C4-2B (cell line): ENCODE data around the gene GUCA1A.
"Not testable (repeated sequence)": the region's sequence is repeated elsewhere in the genome, so short reads cannot be mapped to it uniquely, and the experiment has no call there.

Experiments
- H3K27ac ChIP-seq: fragments of 450-650 bp; 2 replicates; pipeline ENCODE4 v1.5.1; 2017
- ZFX ChIP-seq: fragments of 450-650 bp; IDR thresholded peaks from 2 replicates; pipeline ENCODE4 v1.6.1; 2017
- TF ChIP-seq, protein P1 (sequence below): fragments of 450-650 bp; conservative IDR thresholded peaks from 2 replicates; pipeline ENCODE4 v1.5.1; 2017; ENCODE audit warnings: mild to moderate bottlenecking

The GUCA1A gene

DNA sequence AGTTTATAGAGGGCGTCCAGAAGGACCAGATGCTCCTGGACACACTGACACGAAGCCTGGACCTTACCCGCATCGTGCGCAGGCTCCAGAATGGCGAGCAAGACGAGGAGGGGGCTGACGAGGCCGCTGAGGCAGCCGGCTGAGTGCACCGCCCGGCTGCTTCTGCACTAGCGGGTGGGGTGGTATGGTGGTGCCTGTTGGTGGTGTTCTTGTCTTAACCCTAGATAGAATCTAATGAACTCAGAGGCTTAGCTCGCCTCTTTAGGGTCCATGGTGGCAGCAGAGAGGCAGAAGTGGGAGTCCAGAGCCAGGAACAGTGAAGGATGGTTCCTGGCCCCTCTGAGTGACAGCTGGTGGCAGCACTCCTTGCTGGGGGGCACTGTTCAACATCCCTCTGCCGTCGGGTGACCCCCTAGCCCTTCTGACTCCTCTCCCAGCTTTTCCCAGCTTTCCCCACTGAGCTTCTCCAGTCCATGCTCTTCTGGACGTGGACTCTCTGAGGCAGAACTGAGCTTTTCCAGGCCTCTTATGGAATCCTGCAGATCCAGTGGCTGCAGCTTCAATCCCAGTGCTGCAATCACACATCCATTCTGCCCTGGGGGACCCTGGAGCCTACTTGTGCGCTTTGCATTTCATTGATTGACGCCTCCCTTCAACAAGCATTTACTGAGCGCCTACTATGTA, 6.2 kb downstream of the GUCA1A start:
- TF ChIP-seq, protein P1, sequence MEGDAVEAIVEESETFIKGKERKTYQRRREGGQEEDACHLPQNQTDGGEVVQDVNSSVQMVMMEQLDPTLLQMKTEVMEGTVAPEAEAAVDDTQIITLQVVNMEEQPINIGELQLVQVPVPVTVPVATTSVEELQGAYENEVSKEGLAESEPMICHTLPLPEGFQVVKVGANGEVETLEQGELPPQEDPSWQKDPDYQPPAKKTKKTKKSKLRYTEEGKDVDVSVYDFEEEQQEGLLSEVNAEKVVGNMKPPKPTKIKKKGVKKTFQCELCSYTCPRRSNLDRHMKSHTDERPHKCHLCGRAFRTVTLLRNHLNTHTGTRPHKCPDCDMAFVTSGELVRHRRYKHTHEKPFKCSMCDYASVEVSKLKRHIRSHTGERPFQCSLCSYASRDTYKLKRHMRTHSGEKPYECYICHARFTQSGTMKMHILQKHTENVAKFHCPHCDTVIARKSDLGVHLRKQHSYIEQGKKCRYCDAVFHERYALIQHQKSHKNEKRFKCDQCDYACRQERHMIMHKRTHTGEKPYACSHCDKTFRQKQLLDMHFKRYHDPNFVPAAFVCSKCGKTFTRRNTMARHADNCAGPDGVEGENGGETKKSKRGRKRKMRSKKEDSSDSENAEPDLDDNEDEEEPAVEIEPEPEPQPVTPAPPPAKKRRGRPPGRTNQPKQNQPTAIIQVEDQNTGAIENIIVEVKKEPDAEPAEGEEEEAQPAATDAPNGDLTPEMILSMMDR: no peak
- H3K27ac ChIP-seq: no peak overlapping the region

DNA sequence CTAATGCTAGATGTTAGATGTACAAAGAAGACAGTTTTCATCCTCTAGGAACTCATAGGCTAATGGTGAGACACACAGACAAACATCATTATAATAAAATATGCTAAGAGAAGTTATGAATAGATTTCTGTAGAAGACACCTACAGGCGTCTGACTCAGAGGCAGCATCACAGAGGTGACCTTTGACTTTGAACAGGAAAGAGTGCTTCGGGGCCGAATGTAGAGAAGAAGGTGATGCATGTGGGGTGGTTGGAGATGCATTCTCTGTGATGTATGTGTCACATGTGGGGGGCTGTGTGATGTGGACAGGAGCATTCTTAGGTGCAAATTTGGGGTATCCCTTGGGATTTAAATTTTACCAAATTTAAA, 6.8 kb downstream of the GUCA1A start:
- H3K27ac ChIP-seq: no peak overlapping the region
- no peak for TF ChIP-seq ZFX
- TF ChIP-seq, protein P1: no peak

DNA sequence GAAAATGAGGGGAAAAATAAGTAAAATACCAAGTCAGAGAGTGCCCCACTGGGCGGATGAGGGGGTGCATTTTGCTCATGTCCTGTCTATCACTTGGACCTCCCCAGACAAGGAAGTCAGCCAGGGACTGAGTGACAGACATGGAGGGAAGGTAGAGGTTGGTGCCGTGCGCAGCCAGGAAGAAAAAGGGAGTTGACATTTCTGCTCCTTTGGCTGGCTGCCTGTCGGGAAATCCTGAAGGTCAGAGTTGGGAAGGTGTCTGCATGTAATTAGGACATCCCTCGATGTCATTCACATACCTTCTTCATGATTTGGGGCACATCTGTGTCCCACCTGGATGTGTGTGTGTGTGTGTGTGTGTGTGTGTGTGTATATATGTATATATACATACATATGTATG, 8.9 kb downstream of the GUCA1A start:
- TF ChIP-seq, protein P1: no peak
- TF ChIP-seq ZFX: no peak
- H3K27ac ChIP-seq: no peak overlapping the region

DNA sequence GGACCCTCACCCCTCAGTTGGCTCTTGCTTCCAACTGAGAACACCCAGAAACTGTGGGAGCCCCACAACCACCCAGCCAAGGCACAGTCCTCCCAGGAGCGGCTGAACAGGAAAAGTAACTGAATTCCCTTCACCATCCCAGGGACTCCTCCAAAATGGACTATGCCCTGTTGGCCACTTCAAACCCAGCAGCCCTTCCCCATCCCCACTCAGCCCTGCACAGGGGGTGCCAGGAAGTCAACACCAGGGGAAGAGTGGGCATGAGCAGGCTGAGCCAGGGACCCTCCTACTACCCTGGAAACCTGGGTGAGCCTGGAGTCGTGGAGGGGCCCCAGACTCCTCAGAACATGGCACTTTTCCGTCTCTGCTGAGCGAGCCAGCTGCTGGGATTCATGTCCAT, 11.3 kb downstream of the GUCA1A start:
- no peak overlapping the region for H3K27ac ChIP-seq
- TF ChIP-seq ZFX: no peak
- TF ChIP-seq, protein P1: no peak

DNA sequence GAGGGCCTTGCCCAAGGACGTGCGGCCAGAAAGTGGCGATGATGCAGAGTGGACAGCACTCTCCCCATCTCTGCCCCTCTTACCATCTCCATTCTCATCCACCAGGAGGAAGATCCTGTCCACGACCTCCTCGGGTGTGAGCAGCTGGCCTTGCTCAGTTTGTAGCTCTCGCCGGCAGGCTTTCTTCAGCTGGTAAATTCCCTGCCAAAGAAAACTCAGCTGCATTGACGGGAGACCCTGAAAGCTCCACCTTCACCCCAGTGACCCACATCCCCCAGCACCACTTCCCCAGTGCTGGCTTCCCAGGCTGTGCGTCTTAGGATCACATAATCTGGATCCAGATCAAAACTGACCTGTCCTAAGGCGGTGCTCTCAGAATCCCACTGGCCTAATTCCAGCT, 12.4 kb downstream of the GUCA1A start:
- no peak for TF ChIP-seq ZFX
- no peak overlapping the region for H3K27ac ChIP-seq

DNA sequence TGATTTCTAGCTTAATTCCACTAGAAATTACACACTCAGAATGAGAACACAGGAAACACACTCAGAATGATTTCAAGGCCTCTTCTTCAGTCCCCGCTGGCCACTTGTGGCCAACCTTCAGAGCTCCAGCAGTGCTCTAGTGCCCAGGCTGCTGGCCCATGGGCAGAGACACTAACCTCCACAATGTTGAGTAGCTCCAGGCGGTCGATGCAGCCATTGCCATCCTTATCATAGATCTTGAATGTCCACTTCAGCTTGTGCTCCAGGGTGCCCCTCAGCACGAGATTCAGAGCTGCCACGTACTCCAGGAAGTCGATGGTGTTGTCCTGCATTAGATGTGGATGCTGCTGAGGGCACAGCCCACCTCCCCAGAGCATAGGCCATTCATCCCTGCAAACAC, 15.2 kb downstream of the GUCA1A start:
- H3K27ac ChIP-seq: no peak overlapping the region
- TF ChIP-seq, protein P1: no peak
- TF ChIP-seq ZFX: no peak

DNA sequence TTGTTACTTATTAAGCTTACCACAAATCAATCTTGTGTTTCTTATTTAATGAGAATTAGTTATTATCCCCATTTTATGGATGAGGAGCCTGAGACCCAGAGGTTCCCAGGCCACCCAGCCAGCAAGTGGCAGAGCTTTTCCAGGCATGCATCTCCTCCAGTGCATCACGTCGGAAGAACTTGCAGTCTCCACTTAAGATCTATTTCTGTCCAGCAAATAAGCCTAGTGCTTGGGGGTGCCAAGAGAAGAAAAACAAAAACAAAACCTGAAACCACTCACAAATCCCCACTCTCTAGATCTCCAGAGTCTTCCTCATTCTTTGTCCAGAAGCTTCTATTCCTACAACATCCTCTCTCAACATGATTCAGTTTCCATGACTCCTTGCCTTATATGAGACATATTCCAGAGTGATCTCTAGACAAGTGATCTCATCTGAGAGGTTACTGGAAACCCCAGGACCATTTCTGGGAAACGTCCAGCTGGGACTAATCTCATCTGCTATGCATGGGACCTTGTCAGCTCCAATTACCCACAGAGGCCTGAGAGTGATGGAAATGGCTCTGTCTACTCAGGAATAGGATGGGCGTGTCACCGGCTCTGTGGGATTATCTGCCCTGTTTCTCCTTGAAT, 17.5 kb downstream of the GUCA1A start:
- TF ChIP-seq ZFX: no peak
- TF ChIP-seq, protein P1: no peak
- no peak overlapping the region for H3K27ac ChIP-seq

DNA sequence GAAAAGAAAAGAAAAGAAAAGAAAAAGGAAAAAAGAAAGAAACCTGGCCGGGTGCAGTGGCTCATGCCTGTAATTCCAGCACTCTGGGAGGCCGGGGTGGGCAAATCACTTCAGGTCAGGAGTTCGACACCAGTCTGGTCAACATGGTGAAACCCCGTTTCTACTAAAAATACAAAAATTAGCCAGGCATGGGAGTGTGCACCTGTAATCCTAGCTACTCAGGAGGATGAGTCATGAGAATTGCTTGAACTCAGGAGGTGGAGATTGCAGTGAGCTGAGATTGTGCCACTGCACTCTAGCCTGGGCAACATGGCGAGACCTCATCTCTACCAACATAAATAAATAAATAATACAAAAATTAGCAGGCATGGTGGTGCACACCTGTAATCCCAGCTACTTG, 19.2 kb downstream of the GUCA1A start:
- H3K27ac ChIP-seq: not testable (repeated sequence)
